GM12878 (cell line): Measurements from ENCODE around the gene SMIM21.

Experiments
- EP300 ChIP-seq, 2 experiments: fragments of 150-350 bp in 1 of 2; IDR thresholded peaks; 2 replicates each; pipeline ENCODE4 v1.6.1; 2011 to 2012; ENCODE audit warnings: low read depth in 2 of 2, low read length in 2 of 2, borderline replicate concordance in 1 of 2, improper control_type of control experiment in 1 of 2, inconsistent platforms in 1 of 2; ENCODE audit not compliant: control insufficient read depth in 1 of 2
- EZH2 ChIP-seq: IDR thresholded peaks from 2 replicates; pipeline ENCODE4 v1.6.1; 2012; ENCODE audit warnings: low read depth, mild to moderate bottlenecking, control low read depth, inconsistent platforms, low read length, borderline replicate concordance; ENCODE audit not compliant: control insufficient read depth
- MTA3 ChIP-seq: IDR thresholded peaks from 2 replicates; pipeline ENCODE4 v1.6.1; 2012; ENCODE audit warnings: low read length, inconsistent platforms, borderline replicate concordance
- NR2C2 ChIP-seq: IDR thresholded peaks from 2 replicates; pipeline ENCODE4 v1.6.1; 2011; ENCODE audit warnings: borderline replicate concordance, low read depth; ENCODE audit not compliant: control insufficient read depth, insufficient read length
- POLR2A ChIP-seq: IDR thresholded peaks from 2 replicates; pipeline ENCODE4 v1.6.1; 2011; ENCODE audit warnings: low read depth, mild to moderate bottlenecking, low read length
- POLR2AphosphoS5 ChIP-seq: IDR thresholded peaks from 2 replicates; pipeline ENCODE4 v1.6.1; 2011; ENCODE audit warnings: mild to moderate bottlenecking, low read length, inconsistent platforms
- STAT1 ChIP-seq: fragments of 450-650 bp; conservative IDR thresholded peaks from 2 replicates; pipeline ENCODE4 v1.6.1; 2014; ENCODE audit warnings: antibody characterized with exemption, mild to moderate bottlenecking
- TF ChIP-seq, protein P1 (sequence below), 3 experiments: IDR thresholded peaks in 2 of 3; conservative IDR thresholded peaks in 1 of 3; 2 replicates each; pipeline ENCODE4 v1.5.1; 2011; ENCODE audit warnings: low read depth in 3 of 3, low read length in 3 of 3, mild to moderate bottlenecking in 3 of 3, control low read depth in 2 of 3, moderate library complexity in 2 of 3, inconsistent platforms in 1 of 3, mixed read lengths in 1 of 3; ENCODE audit not compliant: control insufficient read depth in 2 of 3, insufficient read depth in 1 of 3; ENCODE audit errors: extremely low read depth in 1 of 3
- TF ChIP-seq, protein P2 (sequence below): fragments of 450-650 bp; IDR thresholded peaks from 2 replicates; pipeline ENCODE4 v1.6.1; 2017; ENCODE audit warnings: mild to moderate bottlenecking

DNA sequence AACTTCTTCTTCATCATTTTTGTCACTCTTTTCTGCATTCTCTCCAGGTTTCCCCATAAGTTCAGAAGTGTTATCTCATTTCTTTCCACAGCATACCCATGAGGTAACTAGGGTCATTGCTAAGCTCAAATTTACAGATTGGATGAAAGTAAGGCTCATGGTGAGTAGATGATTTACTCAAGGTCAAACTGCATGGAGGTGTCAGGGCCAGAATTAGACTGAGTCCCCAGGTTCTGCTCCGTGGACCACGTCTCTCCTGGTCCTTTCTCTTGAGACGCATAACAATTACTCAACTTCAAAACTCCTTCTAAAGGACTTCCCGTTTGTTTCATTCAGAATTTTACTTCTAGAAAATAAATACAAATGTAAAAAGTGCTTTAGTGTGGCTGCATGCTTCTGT, 43.4 kb downstream of the SMIM21 start:
- TF ChIP-seq POLR2AphosphoS5 = no peak
- no peak for TF ChIP-seq POLR2A
- TF ChIP-seq EP300 (IDR thresholded peaks at IDR 0.05; ENCODE audit: borderline replicate concordance in 1 of 2, control insufficient read depth in 1 of 2, low read depth in 2 of 2, low read length in 2 of 2) = no peak
- no peak for TF ChIP-seq EZH2
- TF ChIP-seq, protein P1, sequence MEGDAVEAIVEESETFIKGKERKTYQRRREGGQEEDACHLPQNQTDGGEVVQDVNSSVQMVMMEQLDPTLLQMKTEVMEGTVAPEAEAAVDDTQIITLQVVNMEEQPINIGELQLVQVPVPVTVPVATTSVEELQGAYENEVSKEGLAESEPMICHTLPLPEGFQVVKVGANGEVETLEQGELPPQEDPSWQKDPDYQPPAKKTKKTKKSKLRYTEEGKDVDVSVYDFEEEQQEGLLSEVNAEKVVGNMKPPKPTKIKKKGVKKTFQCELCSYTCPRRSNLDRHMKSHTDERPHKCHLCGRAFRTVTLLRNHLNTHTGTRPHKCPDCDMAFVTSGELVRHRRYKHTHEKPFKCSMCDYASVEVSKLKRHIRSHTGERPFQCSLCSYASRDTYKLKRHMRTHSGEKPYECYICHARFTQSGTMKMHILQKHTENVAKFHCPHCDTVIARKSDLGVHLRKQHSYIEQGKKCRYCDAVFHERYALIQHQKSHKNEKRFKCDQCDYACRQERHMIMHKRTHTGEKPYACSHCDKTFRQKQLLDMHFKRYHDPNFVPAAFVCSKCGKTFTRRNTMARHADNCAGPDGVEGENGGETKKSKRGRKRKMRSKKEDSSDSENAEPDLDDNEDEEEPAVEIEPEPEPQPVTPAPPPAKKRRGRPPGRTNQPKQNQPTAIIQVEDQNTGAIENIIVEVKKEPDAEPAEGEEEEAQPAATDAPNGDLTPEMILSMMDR (IDR thresholded peaks at IDR 0.05 in 2 of 3, conservative IDR thresholded peaks at IDR 0.05 in 1 of 3; ENCODE audit: control insufficient read depth in 2 of 3, extremely low read depth in 1 of 3, insufficient read depth in 1 of 3, low read depth in 3 of 3, low read length in 3 of 3) = no peak
- TF ChIP-seq, protein P2, sequence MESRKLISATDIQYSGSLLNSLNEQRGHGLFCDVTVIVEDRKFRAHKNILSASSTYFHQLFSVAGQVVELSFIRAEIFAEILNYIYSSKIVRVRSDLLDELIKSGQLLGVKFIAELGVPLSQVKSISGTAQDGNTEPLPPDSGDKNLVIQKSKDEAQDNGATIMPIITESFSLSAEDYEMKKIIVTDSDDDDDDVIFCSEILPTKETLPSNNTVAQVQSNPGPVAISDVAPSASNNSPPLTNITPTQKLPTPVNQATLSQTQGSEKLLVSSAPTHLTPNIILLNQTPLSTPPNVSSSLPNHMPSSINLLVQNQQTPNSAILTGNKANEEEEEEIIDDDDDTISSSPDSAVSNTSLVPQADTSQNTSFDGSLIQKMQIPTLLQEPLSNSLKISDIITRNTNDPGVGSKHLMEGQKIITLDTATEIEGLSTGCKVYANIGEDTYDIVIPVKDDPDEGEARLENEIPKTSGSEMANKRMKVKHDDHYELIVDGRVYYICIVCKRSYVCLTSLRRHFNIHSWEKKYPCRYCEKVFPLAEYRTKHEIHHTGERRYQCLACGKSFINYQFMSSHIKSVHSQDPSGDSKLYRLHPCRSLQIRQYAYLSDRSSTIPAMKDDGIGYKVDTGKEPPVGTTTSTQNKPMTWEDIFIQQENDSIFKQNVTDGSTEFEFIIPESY = no peak
- TF ChIP-seq NR2C2 = no peak
- no peak for TF ChIP-seq MTA3
- TF ChIP-seq STAT1 = no peak
